GM12878 (cell line): Measurements from ENCODE around the gene EYS. TPM values are rescaled to one million over a fixed set of nuclear protein-coding genes. Genes with fewer than 3 reads are reported as not detected.

Experiments
- ATAC-seq: fragments of 200-7000 bp; cut with Tn5 transposase; 3 replicates; pipeline ENCODE4 v1.9.1; 2020; ENCODE audit warnings: mild to moderate bottlenecking, moderate library complexity
- BruUV-seq: library from RNA; stranded (reverse); fragments of 400-500 nt; replicated peaks from 2 replicates; lab custom pipeline; 2021; lab: Mats Ljungman, UMichigan
- CTCF ChIA-PET: fragments of 300-600 bp; sonication (Branson Sonifier 250); formaldehyde crosslinking; extraction: SDS; loops from one replicate; lab custom pipeline; 2021; ENCODE audit warnings: inconsistent platforms; lab: Yijun Ruan, JAX
- POLR2A ChIA-PET: fragments of 350-600 bp; formaldehyde crosslinking; extraction: SDS; loops from one replicate; lab custom pipeline; 2021; ENCODE audit warnings: inconsistent platforms; lab: Charles Lee
- RAD21 ChIA-PET: fragments of 300-600 bp; sonication (Branson Sonifier 250); formaldehyde crosslinking; loops from one replicate; lab custom pipeline; 2023; ENCODE audit warnings: antibody characterized with exemption; ENCODE audit not compliant: unreplicated experiment; lab: Charles Lee
- SMC1A ChIA-PET: fragments of 300-600 bp; sonication (Branson Sonifier 250); formaldehyde crosslinking; loops from one replicate; lab custom pipeline; 2023; ENCODE audit not compliant: unreplicated experiment, uncharacterized antibody; lab: Charles Lee
- DNase-seq: peaks from one replicate; pipeline ENCODE4 v3.0.0-alpha.2; 2011; ENCODE audit warnings: low read depth, low spot score
- FAIRE-seq: peaks from 3 replicates; lab custom pipeline; 2011; peaks lifted over from hg19 to GRCh38; lab: Jason Lieb, UNC
- H2AFZ ChIP-seq: 2 replicates; pipeline ENCODE4 v1.6.0; 2011; ENCODE audit warnings: low read depth, low read length, control low read depth; ENCODE audit not compliant: control insufficient read depth
- H3K27ac ChIP-seq: 2 replicates; pipeline ENCODE4 v1.5.1; 2011; ENCODE audit warnings: control low read depth; ENCODE audit not compliant: control insufficient read depth, insufficient read depth
- H3K27me3 ChIP-seq, 2 experiments: replicated peaks in 1 of 2; 2 replicates each; pipeline versions ENCODE4 v1.6.0 to v1.6.1; 2011; ENCODE audit warnings: low read length in 1 of 2; ENCODE audit not compliant: control insufficient read depth in 2 of 2, insufficient read depth in 2 of 2
- H3K36me3 ChIP-seq, 2 experiments: 2 replicates each; pipeline ENCODE4 v1.5.1; 2011; ENCODE audit warnings: low read length in 1 of 2; ENCODE audit not compliant: control insufficient read depth in 2 of 2, insufficient read depth in 2 of 2
- H3K4me1 ChIP-seq: 2 replicates; pipeline ENCODE4 v1.6.1; 2011; ENCODE audit warnings: mild to moderate bottlenecking, low read length, moderate library complexity, mixed read lengths; ENCODE audit not compliant: control insufficient read depth, insufficient read depth
- H3K4me2 ChIP-seq: 2 replicates; pipeline ENCODE4 v1.6.0; 2011; ENCODE audit warnings: control low read depth; ENCODE audit not compliant: control insufficient read depth, insufficient read depth
- H3K4me3 ChIP-seq: fragments of 200-600 bp; sonication (generic); 2 replicates; pipeline ENCODE4 v1.5.1; 2016
- H3K79me2 ChIP-seq: 2 replicates; pipeline ENCODE4 v1.6.0; 2011; ENCODE audit warnings: low read length; ENCODE audit not compliant: control insufficient read depth, insufficient read depth
- H3K9ac ChIP-seq: 2 replicates; pipeline ENCODE4 v1.8.0; 2011; ENCODE audit warnings: low read length, control low read depth, mixed read lengths; ENCODE audit not compliant: control insufficient read depth, insufficient read depth
- H3K9me3 ChIP-seq: replicated peaks from 3 replicates; pipeline ENCODE4 v1.5.1; 2011; ENCODE audit warnings: mild to moderate bottlenecking, low read length; ENCODE audit not compliant: control insufficient read depth, insufficient read depth
- H4K20me1 ChIP-seq: 2 replicates; pipeline ENCODE4 v1.6.0; 2011; ENCODE audit not compliant: control insufficient read depth, insufficient read depth
- CBX5 ChIP-seq: sonication (generic); IDR thresholded peaks from 2 replicates; pipeline ENCODE4 v1.6.1; 2016; ENCODE audit warnings: low read depth, moderate library complexity, mild to moderate bottlenecking, inconsistent platforms
- CEBPB ChIP-seq, 2 experiments: fragments of 150-350 bp in 1 of 2; IDR thresholded peaks; 2 replicates each; pipeline ENCODE4 v1.6.1; 2012 to 2014; ENCODE audit warnings: low read depth in 2 of 2, low read length in 2 of 2, borderline replicate concordance in 1 of 2, inconsistent platforms in 1 of 2
- NR2C2 ChIP-seq: IDR thresholded peaks from 2 replicates; pipeline ENCODE4 v1.6.1; 2011; ENCODE audit warnings: borderline replicate concordance, low read depth; ENCODE audit not compliant: control insufficient read depth, insufficient read length
- POLR2AphosphoS5 ChIP-seq: IDR thresholded peaks from 2 replicates; pipeline ENCODE4 v1.6.1; 2011; ENCODE audit warnings: mild to moderate bottlenecking, low read length, inconsistent platforms
- RAD51 ChIP-seq: fragments of 450-650 bp; IDR thresholded peaks from 2 replicates; pipeline ENCODE4 v1.6.1; 2016; ENCODE audit warnings: moderate library complexity, mild to moderate bottlenecking, inconsistent platforms
- RBBP5 ChIP-seq: fragments of 200-600 bp; sonication (generic); conservative IDR thresholded peaks from 2 replicates; pipeline ENCODE4 v1.6.1; 2016
- RUNX3 ChIP-seq: IDR thresholded peaks from 2 replicates; pipeline ENCODE4 v1.6.1; 2012; ENCODE audit warnings: low read length, inconsistent platforms
- YBX1 ChIP-seq: fragments of 450-650 bp; IDR thresholded peaks from 2 replicates; pipeline ENCODE4 v1.6.1; 2016; ENCODE audit warnings: antibody characterized with exemption
- ZNF207 ChIP-seq: fragments of 450-650 bp; IDR thresholded peaks from 2 replicates; pipeline ENCODE4 v1.6.1; 2014; ENCODE audit warnings: antibody characterized with exemption, mild to moderate bottlenecking, borderline replicate concordance
- WGBS: methylation state at CpG from one replicate; pipeline ENCODE4 v1.1.6; 2016; ENCODE audit warnings: low lambda C conversion rate; ENCODE audit not compliant: insufficient replicate concordance, insufficient coverage; ENCODE audit errors: missing lambda C conversion rate; 5-methylcytosine and 5-hydroxymethylcytosine counted together
- in situ Hi-C: fragments of 300-500 bp; cut with MboI; formaldehyde crosslinking; loops from 9 replicates; pipeline ENCODE4 v1.14.3; 2018; ENCODE audit warnings: mixed read lengths
- intact Hi-C: fragments of 100-400 bp; cut with micrococcal nuclease; formaldehyde crosslinking; loops from one replicate; pipeline ENCODE4 v1.14.2; 2022; ENCODE audit not compliant: unreplicated experiment
- polyA plus RNA-seq, 11 experiments: library from polyadenylated mRNA; depleted of rRNA in 4 of 11; unstranded in 6 of 11; stranded (reverse) in 5 of 11; fragments of >200 nt; fragmentation: Nextera tagmentation in 4 of 11; fragmentation: Illumina TruSeq in 1 of 11; extraction: Ambion mirVana in 4 of 11; extraction: Trizol in 1 of 11; gene quantifications; 1 replicate in 1 of 11; 2 replicates in 10 of 11; pipeline versions ENCODE4 v1.2.1 to v1.2.3, GENCODE V29; 2011 to 2016; ENCODE audit warnings: inconsistent platforms in 2 of 11, missing spikeins in 2 of 11, low read depth in 1 of 11
- total RNA-seq, 4 experiments: library from RNA; depleted of rRNA in 3 of 4; stranded (reverse); fragments of >200 nt in 3 of 4; fragmentation: Illumina TruSeq in 1 of 4; extraction: Trizol in 1 of 4; gene quantifications; 2 replicates each; pipeline versions ENCODE4 v1.2.1 to v1.2.3, GENCODE V29; 2013 to 2021
- TF ChIP-seq, protein P1 (sequence below): fragments of 450-650 bp; IDR thresholded peaks from 2 replicates; pipeline ENCODE4 v1.6.1; 2017; ENCODE audit warnings: mild to moderate bottlenecking, moderate library complexity

The EYS gene
- total and polyA plus RNA-seq, 10 of the 15 experiments (the other 5 are each of a cell fraction or from before 2014, with no cell fraction given), result under 0.01 to 0.14 (median 0.02) TPM; not detected in 1

DNA sequence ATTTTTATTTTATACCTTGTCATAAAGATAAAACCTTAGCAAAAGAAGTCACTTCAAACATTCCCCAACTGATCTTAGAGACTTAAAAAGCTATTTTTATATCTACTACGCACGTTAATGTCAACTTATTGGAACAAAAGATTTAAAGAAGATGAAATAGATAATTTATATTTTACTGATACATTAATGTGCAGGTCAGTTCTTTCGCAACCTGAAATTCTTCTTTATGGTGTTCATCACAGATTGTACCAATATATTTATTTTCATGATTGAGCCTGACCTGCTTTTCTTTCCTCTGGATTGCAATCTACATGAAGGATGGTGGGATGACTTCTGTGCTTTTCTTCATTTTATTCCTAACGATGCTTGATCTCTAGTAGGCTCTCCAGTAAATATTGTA, 1475.1 kb downstream of the EYS start:
- WGBS, result 53% methylated on average over 4 of the region's 4 CpGs
- ATAC-seq (no peak), DNase-seq (no peak), FAIRE-seq (no peak)
- intact Hi-C loops (loop anchor here (2.0 kb wide), 1 partner anchor 35 kb away; no protein-coding TSS in a partner anchor), in situ Hi-C loops (no loop called here)
- ChIA-PET RAD21 (interaction anchor here (1.0 kb wide), 1 partner anchor 131 kb away, joined by 3 read pairs; no protein-coding TSS in a partner anchor), CTCF (interaction anchor here (1.5 kb wide), 1 partner anchor 11 kb away, joined by 3 read pairs; no protein-coding TSS in a partner anchor), POLR2A (no interaction called here), SMC1A (interaction anchor here (1.0 kb wide), 1 partner anchor 308 kb away, joined by 3 read pairs; no protein-coding TSS in a partner anchor)
- no TSS peak for BruUV-seq
- Histone ChIP-seq H3K79me2 (no peaks in the 10 kb centered on the region), H3K4me3 (no peak overlapping the region), H3K27me3 (no peaks in the 10 kb centered on the region), H3K27ac (no peak overlapping the region), H3K9ac (no peak overlapping the region), H3K9me3 (no peaks in the 10 kb centered on the region), H3K36me3 (no peaks in the 10 kb centered on the region), H3K4me2 (no peak overlapping the region), H3K4me1 (no peaks in the 10 kb centered on the region), H4K20me1 (no peaks in the 10 kb centered on the region), H2AFZ (no peak overlapping the region)
- no peak for TF ChIP-seq ZNF207
- no peak for TF ChIP-seq CBX5
- no peak for TF ChIP-seq RUNX3
- no peak for TF ChIP-seq CEBPB (IDR thresholded peaks at IDR 0.05; ENCODE audit: borderline replicate concordance in 1 of 2, low read depth in 2 of 2, low read length in 2 of 2)
- TF ChIP-seq POLR2AphosphoS5, result no peak
- no peak for TF ChIP-seq RAD51
- TF ChIP-seq NR2C2, result no peak
- TF ChIP-seq, protein P1, sequence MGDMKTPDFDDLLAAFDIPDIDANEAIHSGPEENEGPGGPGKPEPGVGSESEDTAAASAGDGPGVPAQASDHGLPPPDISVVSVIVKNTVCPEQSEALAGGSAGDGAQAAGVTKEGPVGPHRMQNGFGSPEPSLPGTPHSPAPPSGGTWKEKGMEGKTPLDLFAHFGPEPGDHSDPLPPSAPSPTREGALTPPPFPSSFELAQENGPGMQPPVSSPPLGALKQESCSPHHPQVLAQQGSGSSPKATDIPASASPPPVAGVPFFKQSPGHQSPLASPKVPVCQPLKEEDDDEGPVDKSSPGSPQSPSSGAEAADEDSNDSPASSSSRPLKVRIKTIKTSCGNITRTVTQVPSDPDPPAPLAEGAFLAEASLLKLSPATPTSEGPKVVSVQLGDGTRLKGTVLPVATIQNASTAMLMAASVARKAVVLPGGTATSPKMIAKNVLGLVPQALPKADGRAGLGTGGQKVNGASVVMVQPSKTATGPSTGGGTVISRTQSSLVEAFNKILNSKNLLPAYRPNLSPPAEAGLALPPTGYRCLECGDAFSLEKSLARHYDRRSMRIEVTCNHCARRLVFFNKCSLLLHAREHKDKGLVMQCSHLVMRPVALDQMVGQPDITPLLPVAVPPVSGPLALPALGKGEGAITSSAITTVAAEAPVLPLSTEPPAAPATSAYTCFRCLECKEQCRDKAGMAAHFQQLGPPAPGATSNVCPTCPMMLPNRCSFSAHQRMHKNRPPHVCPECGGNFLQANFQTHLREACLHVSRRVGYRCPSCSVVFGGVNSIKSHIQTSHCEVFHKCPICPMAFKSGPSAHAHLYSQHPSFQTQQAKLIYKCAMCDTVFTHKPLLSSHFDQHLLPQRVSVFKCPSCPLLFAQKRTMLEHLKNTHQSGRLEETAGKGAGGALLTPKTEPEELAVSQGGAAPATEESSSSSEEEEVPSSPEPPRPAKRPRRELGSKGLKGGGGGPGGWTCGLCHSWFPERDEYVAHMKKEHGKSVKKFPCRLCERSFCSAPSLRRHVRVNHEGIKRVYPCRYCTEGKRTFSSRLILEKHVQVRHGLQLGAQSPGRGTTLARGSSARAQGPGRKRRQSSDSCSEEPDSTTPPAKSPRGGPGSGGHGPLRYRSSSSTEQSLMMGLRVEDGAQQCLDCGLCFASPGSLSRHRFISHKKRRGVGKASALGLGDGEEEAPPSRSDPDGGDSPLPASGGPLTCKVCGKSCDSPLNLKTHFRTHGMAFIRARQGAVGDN, result no peak
- no peak for TF ChIP-seq YBX1
- no peak for TF ChIP-seq RBBP5
